ENCODE data around the gene SPECC1L.

DNA sequence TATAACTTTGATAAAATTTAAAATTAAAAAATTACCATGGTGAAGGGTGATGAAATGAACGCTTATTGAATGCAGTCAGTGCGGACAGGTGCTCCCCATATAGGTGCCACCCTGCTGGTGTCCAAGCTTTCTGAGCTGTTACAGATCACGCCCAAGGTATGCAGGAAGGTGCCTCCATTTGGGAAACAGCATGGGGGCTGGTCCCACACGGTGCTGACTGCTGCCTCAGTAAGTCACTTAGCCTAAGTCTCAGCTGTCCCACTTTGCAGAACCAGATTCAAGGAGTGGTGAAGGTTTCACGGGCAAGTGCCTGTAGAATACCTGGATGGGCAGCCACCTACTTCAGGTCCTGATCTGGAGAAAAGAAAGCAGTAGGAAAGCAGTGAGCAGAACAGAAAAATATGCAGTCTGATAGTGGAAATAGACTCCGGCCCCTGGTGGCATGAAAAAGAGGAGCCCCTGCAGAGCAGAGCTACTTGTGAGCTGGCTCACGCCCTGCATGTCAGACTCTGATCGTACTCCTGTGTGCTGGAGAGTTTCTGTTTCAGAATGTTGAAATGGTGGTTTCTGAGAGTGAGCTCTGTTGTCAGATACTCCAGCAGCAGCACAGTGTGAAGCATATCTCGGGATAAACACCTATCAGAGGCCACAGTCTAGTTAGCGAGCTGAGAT, 189.9 kb downstream of the SPECC1L start:
- TF ChIP-seq CTCF (IDR thresholded peaks at IDR 0.05; ENCODE audit: insufficient read depth, low read depth, low read length) (no peak), EZH2 (IDR thresholded peaks at IDR 0.05; ENCODE audit: insufficient read depth, low read length) (no peak)
